HepG2 (cell line): ENCODE data around the gene ALAS2.

ENCODE experiments used
- CBFB ChIP-seq: sonication (generic); formaldehyde crosslinking; IDR thresholded peaks from 2 replicates; pipeline ENCODE4 v1.4.0; 2020; ENCODE audit warnings: missing genetic modification reagents
- EP300 ChIP-seq, 3 experiments: sonication (generic) in 1 of 3; formaldehyde crosslinking in 1 of 3; IDR thresholded peaks; 2 replicates each; pipeline versions ENCODE4 v1.5.1 to v1.6.1; 2011 to 2020; ENCODE audit warnings: low read depth in 2 of 3, low read length in 2 of 3, borderline replicate concordance in 1 of 3, improper control_type of control experiment in 1 of 3, mild to moderate bottlenecking in 1 of 3, missing genetic modification reagents in 1 of 3, moderate library complexity in 1 of 3
- POLR2A ChIP-seq, 2 experiments: IDR thresholded peaks; 2 replicates each; pipeline ENCODE4 v1.6.1; 2011; ENCODE audit warnings: low read depth in 2 of 2, low read length in 2 of 2, mild to moderate bottlenecking in 1 of 2, moderate library complexity in 1 of 2; ENCODE audit not compliant: insufficient read depth in 1 of 2
- RAD21 ChIP-seq: fragments of 450-650 bp; formaldehyde crosslinking; IDR thresholded peaks from 2 replicates; pipeline ENCODE4 v1.5.0; 2020; ENCODE audit warnings: mild to moderate bottlenecking
- SSRP1 ChIP-seq: IDR thresholded peaks from 2 replicates; pipeline ENCODE4 v1.6.1; 2016; ENCODE audit warnings: control low read depth
- TAF1 ChIP-seq: sonication (generic); formaldehyde crosslinking; IDR thresholded peaks from 2 replicates; pipeline ENCODE4 v1.4.0; 2020; ENCODE audit warnings: missing genetic modification reagents
- YY1 ChIP-seq: IDR thresholded peaks from 2 replicates; pipeline ENCODE4 v1.6.1; 2011; ENCODE audit warnings: low read length, low read depth, moderate library complexity, mild to moderate bottlenecking; ENCODE audit not compliant: insufficient read depth, insufficient replicate concordance
- ZNF17 ChIP-seq: sonication (generic); formaldehyde crosslinking; IDR thresholded peaks from 2 replicates; pipeline ENCODE4 v1.5.0; 2020; ENCODE audit warnings: mild to moderate bottlenecking, missing genetic modification reagents
- TF ChIP-seq, protein P1 (sequence below): sonication (generic); formaldehyde crosslinking; IDR thresholded peaks from 2 replicates; pipeline ENCODE4 v1.5.0; 2020; ENCODE audit warnings: mild to moderate bottlenecking, missing genetic modification reagents, moderate library complexity
- TF ChIP-seq, protein P2 (sequence below): sonication (generic); formaldehyde crosslinking; conservative IDR thresholded peaks from 2 replicates; pipeline ENCODE4 v1.4.0; 2020; ENCODE audit warnings: missing genetic modification reagents

DNA sequence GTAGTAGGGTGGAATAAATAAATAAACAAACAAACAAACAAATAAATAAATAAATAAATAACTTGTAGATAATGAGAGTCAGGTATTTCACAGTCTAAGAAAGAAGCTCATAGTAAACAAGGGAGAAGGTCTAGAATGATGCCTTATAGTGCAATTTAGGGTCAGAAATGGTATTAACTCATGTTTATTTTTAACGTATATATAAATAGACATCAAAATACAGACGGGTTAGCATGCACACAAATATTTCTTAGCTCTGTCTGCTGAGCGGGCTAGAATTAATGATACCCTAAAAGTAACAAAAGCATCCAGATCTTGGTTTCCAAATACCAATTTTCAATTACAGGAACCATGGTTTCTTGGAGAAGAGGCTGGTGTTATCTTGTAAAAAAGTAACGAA lies 53.4 kb downstream of the ALAS2 start:
- TF ChIP-seq EP300 (IDR thresholded peaks at IDR 0.05; ENCODE audit: low read depth in 2 of 2, low read length in 2 of 2) (no peak), EP300 (CRISPR knock-in tag; IDR thresholded peaks at IDR 0.05; ENCODE audit: borderline replicate concordance) (no peak), YY1 (no peak), RAD21 (CRISPR knock-in tag) (no peak), CBFB (CRISPR knock-in tag) (no peak), POLR2A (IDR thresholded peaks at IDR 0.05; ENCODE audit: insufficient read depth in 1 of 2, low read depth in 2 of 2, low read length in 2 of 2) (no peak), SSRP1 (CRISPR knock-in tag) (no peak), TAF1 (CRISPR knock-in tag) (no peak), ZNF17 (CRISPR knock-in tag) (no peak)
- TF ChIP-seq, protein P1, sequence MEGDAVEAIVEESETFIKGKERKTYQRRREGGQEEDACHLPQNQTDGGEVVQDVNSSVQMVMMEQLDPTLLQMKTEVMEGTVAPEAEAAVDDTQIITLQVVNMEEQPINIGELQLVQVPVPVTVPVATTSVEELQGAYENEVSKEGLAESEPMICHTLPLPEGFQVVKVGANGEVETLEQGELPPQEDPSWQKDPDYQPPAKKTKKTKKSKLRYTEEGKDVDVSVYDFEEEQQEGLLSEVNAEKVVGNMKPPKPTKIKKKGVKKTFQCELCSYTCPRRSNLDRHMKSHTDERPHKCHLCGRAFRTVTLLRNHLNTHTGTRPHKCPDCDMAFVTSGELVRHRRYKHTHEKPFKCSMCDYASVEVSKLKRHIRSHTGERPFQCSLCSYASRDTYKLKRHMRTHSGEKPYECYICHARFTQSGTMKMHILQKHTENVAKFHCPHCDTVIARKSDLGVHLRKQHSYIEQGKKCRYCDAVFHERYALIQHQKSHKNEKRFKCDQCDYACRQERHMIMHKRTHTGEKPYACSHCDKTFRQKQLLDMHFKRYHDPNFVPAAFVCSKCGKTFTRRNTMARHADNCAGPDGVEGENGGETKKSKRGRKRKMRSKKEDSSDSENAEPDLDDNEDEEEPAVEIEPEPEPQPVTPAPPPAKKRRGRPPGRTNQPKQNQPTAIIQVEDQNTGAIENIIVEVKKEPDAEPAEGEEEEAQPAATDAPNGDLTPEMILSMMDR (CRISPR knock-in tag), result no peak
- TF ChIP-seq, protein P2, sequence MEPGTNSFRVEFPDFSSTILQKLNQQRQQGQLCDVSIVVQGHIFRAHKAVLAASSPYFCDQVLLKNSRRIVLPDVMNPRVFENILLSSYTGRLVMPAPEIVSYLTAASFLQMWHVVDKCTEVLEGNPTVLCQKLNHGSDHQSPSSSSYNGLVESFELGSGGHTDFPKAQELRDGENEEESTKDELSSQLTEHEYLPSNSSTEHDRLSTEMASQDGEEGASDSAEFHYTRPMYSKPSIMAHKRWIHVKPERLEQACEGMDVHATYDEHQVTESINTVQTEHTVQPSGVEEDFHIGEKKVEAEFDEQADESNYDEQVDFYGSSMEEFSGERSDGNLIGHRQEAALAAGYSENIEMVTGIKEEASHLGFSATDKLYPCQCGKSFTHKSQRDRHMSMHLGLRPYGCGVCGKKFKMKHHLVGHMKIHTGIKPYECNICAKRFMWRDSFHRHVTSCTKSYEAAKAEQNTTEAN (CRISPR knock-in tag), result no peak
